ENCODE measurements around the gene COX10.

GRCh38 chr17:14209215-14209614 lies 139.9 kb downstream of the COX10 start:
- TF ChIP-seq SUZ12 (IDR thresholded peaks at IDR 0.05; ENCODE audit: extremely low read depth, insufficient read depth, insufficient read length) (no peak), YY1 (IDR thresholded peaks at IDR 0.05; ENCODE audit: insufficient read depth, insufficient read length) (no peak), ZNF274 (IDR thresholded peaks at IDR 0.05; ENCODE audit: low read depth, low read length) (no peak)

All from NT2/D1 (cell line).